Amniotic stem cell (primary cell): ENCODE measurements around the gene TENM3.
"Not testable (repeated sequence)": the region's sequence is repeated elsewhere in the genome, so short reads cannot be mapped to it uniquely, and the experiment has no call there.

Experiments used
- DNase-seq: peaks from one replicate; lab custom pipeline; 2025; lab: John Stamatoyannopoulos, UW

The TENM3 gene

GRCh38 chr4:182812916-182813315 is 569.7 kb downstream of the TENM3 start:
- DNase-seq: no peak

GRCh38 chr4:182814065-182814464 is 570.9 kb downstream of the TENM3 start:
- DNase-seq: not testable (repeated sequence)

GRCh38 chr4:182818926-182819730 is 575.9 kb downstream of the TENM3 start:
- DNase-seq: no peak

GRCh38 chr4:182819751-182820150 is 576.5 kb downstream of the TENM3 start:
- DNase-seq: no peak

- no peak for DNase-seq
Measured at GRCh38 chr4:182822554-182822953, 579.4 kb downstream of the TENM3 start.

GRCh38 chr4:182823576-182823975 is 580.4 kb downstream of the TENM3 start:
- DNase-seq: no peak

- DNase-seq: no peak
Measured at GRCh38 chr4:182825003-182825402, 581.8 kb downstream of the TENM3 start.

GRCh38 chr4:182825786-182826185 is 582.6 kb downstream of the TENM3 start:
- no peak for DNase-seq

GRCh38 chr4:182826391-182826790 is 583.2 kb downstream of the TENM3 start:
- DNase-seq: no peak

GRCh38 chr4:182827166-182827565 is 584.0 kb downstream of the TENM3 start:
- no peak for DNase-seq

GRCh38 chr4:182827954-182828353 is 584.8 kb downstream of the TENM3 start:
- no peak for DNase-seq

- no peak for DNase-seq
Measured at GRCh38 chr4:182828360-182829025, 585.3 kb downstream of the TENM3 start.

GRCh38 chr4:182829196-182829595 is 586.0 kb downstream of the TENM3 start:
- no peak for DNase-seq

- DNase-seq: no peak
Measured at GRCh38 chr4:182831376-182831775, 588.2 kb downstream of the TENM3 start.

GRCh38 chr4:182832352-182833120 is 589.3 kb downstream of the TENM3 start:
- DNase-seq: no peak

GRCh38 chr4:182835006-182835740 is 592.0 kb downstream of the TENM3 start:
- no peak for DNase-seq

- no peak for DNase-seq
Measured at GRCh38 chr4:182837831-182838230, 594.6 kb downstream of the TENM3 start.

- DNase-seq: no peak
Measured at GRCh38 chr4:182838535-182838934, 595.3 kb downstream of the TENM3 start.

- no peak for DNase-seq
Measured at GRCh38 chr4:182839256-182839655, 596.1 kb downstream of the TENM3 start.

- DNase-seq: no peak
Measured at GRCh38 chr4:182840108-182840507, 596.9 kb downstream of the TENM3 start.

GRCh38 chr4:182842104-182842600 is 599.0 kb downstream of the TENM3 start:
- no peak for DNase-seq
